ENCODE data around the gene RTRAF.

DNA sequence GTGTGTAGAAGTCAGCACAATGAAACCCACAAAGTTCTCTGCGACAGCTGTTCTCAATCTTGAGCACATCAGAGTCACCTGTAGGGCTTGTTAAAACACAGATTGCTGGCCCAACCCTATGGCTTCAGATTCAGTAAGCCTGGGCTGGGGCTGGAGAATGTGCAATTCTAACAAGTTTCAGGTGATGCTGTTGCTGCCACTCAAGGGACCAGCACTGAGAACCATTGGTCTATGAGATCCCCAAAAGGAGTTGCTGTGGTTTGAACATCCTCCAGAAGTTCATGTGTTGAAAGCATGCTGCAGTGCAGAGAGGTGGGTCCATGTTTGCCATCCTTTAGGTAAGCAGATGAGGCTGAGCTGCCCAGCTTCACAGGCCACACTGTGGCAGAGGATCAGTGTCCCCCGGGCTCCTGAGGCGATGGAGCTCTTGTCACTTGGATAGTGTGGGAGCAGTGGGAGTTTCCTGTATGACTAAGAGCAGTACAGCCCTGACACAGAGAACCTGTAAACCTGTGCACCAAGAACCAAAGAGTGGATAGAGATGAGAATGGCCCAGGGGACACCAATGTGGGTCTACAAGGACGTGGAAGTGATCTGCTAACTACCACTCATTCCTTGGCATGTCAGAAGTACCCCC lies 8.0 kb upstream of the RTRAF start:
- TF ChIP-seq, protein P1, sequence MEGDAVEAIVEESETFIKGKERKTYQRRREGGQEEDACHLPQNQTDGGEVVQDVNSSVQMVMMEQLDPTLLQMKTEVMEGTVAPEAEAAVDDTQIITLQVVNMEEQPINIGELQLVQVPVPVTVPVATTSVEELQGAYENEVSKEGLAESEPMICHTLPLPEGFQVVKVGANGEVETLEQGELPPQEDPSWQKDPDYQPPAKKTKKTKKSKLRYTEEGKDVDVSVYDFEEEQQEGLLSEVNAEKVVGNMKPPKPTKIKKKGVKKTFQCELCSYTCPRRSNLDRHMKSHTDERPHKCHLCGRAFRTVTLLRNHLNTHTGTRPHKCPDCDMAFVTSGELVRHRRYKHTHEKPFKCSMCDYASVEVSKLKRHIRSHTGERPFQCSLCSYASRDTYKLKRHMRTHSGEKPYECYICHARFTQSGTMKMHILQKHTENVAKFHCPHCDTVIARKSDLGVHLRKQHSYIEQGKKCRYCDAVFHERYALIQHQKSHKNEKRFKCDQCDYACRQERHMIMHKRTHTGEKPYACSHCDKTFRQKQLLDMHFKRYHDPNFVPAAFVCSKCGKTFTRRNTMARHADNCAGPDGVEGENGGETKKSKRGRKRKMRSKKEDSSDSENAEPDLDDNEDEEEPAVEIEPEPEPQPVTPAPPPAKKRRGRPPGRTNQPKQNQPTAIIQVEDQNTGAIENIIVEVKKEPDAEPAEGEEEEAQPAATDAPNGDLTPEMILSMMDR (IDR thresholded peaks at IDR 0.05), result no peak
- no peak for TF ChIP-seq POLR2AphosphoS5 (IDR thresholded peaks at IDR 0.05)
